Measurements from ENCODE around the gene UBAC1.

Gene UBAC1

DNA sequence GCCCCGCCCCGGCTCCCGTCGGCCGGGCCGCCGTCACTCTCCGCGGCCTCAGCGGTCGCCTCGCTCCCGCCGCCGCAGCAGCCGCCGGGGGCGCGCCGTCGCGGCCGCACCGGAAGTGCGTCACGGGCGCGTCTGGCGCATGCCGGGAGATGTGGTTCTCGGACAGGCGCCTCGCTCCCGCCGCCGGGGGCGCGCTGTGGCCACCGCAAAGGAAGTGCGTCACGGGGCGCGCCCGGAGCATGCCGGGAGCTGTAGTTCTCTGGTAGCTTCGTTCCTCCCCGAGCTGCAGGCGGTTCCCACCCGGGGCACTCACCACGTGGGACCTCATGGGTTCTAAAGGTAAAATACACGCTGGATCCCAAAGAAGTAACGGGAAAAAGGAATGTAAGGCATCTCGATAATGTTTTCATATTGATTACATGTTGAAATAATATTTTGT is at the start of gene UBAC1:
Gene UBAC1, minus strand, starts transcription at position 97 of the 439 bp plus-strand sequence. CDS start 211 bp downstream, outside the sequence.
- DNase-seq: peak; percentile 74

DNA sequence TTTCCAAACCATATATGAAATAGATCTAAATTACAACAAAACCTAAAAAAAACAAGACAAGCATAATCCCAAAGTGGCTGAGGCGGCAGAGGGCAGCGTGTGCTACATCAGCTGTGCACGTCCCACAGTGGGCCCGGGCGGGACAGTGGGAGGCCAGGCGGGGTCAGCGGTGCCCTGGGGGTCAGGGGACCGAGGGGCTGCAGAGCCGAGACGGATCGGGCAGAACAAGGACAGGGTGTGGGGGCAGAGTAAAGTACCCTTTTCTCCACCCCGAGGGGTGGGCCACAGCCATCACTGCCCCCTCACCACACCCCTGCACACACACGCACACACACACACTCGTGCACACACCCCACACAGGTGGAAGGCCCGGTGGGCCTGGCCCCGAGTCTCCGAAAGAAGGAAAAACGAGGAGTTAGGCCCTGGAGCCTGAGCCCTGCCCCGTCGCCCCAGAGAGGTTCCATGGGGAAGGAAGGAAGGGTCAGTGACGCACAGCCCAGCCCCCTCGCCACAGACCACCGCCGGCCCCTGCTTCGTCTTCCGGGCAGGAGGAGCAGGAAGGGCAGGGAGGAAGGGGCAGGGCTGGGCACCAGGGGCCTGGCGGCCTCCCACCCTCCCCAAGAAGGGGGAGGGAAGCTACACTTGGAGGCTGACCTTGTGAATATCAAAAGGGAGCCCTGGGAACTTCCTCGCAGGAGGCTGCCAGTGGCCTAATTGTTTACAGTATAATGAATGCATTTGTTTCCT is 49.6 kb upstream of the UBAC1 start:
- no peak for DNase-seq

GRCh38 chr9:136010176-136010575 is 49.0 kb upstream of the UBAC1 start:
- no peak for DNase-seq

DNA sequence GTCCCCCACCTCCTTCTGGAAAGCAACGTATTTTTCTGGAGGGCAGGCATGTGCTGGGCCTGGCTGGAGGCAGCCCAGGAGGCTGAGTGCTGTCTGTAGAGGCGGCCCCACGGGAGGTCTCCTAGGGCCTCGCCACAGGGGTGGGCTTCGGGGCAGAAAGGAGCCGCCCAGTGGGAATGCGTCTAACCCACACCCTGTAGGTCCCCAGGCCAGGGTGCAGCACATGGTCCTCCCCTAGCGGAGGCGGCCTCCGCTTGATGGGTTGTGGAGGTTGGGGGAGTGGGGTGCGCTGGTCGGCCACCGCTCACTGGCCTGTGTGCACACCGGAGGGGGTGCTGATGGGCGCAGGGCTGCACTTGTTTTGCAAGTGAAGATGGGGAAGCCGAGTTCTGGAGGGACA is 48.3 kb upstream of the UBAC1 start:
- no peak for DNase-seq

DNA sequence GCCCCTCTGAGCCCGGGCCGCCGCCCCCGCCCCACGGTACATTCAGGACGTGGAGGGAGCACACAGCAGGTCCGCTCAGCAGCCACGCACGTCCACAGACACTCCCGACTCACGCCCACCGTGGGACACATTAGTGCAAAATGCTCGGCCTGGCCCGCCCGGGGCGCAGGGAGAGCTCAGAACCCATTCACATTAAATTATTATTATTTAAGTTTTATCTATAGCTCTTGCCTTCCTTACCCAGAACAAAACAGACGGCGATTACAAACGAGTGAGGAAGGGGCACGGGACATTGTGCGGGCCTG is 47.5 kb upstream of the UBAC1 start:
- DNase-seq: no peak

DNA sequence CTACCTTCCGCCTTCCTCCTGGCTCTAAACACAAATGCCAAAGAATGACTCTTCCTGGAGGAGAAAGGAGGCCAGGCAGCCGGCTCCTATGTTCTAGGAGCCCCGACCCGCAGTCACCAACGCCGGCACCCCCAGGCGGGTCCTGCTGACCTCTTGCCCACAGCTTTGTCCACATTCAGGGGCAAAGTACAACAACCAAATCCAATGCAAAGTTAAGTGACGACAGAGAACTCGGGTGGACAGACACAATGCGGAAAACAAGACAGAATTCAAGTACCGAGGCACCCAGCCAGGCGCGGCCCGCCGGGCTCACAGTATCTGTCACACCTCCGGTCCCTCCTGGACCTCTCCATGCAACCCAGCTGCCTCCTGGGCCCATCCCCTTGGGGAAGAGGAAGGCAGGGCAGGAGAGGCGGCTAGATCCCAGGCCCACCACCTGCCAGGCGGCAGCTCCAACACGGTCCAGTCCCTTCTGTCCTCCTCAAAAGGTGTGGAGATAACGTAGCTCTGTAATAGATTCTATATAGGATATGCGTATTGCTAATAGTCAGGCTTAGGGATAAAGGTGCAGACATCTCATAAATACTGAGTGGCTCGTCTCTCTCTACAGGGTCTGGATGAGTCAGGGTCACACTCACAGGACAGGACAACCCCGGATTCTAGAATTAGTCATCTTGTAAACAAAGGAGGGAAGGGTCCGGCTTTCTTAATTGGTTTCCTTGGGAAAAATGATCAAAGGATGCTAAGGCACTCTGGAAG is 46.9 kb upstream of the UBAC1 start:
- no peak for DNase-seq

DNA sequence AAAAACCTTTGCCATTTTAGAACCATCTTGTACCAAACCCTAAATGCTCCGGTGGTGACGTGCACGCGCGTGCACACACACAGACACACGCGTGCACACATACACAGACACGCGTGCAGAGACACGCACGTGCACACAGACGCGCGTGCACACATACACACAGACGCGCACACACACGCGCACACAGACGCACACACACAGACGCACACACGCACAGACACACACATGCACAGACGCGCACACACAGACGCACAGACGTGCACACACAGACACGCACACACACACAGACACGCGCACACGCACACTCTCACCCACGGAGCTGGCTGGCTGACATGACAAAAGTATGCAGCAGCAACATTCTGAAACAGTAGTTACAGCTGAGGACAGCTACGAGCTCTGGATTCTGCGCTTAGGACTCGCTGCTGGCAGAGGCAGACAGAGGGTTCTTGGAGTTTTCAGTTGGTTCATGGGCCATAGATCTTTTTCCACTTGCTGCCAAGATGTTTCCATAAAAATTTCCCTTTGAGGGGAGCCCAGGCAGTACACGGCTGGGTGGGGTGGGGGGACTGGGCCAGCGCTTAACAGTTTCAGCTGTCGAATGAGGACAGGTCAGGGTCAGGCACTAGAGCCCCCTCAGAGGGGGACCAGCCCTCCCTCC is 46.2 kb upstream of the UBAC1 start:
- no peak for DNase-seq

DNA sequence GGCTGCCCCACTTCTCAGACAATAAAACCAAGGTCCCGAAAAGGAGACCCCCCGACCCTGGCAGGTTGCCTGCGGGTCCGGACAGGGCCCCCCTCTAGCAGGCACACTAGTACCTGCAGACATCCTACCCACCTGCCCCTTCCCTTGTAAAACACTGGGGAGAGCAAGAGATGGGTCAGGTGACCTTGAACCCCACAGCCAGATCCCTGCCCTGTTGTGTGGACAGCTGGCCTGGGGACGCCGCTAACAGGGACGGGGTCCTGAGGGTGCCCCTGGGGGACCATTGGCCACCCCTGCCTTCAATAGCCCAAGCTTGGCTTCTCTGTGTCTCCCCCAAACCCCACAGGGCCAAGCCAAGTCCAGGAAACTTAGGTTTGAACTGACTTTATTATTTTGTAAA is 45.0 kb upstream of the UBAC1 start:
- DNase-seq: no peak

DNA sequence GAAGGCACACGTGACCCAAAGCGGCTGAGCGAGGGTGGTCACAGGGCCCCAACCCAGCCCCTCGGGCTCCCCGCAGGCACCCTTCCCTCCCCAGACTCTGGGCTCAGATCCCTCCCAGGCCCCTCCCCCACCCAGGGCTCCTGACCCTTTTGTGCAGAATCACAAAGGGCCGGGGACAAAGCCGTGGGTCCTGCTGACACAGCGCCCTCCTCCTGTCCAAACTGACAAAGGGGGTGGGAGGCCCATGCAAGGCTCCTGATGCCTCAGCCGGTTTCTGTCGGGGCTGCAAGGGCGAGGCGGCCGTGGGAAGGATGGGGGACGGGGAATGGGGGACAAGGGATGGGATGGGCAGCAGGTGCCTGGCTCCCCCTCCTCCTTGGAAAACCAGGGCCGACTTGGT is 43.5 kb upstream of the UBAC1 start:
- no peak for DNase-seq

DNA sequence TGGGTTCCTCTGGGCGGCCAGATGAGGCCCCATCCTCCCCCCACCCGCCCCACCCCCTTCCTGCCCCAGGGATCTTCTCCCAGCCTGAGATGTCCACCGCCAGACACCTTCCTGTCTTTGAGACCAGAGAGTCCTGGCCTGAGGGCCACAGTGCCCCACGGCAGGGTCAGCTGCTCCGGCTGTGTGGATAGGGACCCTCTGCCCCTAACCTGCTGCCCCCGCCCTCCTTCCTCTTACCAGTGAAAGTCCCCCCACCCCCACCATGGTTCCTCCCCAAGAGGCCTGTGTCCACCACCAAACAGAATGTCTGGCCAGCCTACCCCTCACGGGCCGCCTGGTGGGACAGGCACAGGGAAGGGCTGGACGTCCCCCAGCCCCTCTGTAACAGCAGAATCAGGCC is 43.0 kb upstream of the UBAC1 start:
- DNase-seq: no peak

DNA sequence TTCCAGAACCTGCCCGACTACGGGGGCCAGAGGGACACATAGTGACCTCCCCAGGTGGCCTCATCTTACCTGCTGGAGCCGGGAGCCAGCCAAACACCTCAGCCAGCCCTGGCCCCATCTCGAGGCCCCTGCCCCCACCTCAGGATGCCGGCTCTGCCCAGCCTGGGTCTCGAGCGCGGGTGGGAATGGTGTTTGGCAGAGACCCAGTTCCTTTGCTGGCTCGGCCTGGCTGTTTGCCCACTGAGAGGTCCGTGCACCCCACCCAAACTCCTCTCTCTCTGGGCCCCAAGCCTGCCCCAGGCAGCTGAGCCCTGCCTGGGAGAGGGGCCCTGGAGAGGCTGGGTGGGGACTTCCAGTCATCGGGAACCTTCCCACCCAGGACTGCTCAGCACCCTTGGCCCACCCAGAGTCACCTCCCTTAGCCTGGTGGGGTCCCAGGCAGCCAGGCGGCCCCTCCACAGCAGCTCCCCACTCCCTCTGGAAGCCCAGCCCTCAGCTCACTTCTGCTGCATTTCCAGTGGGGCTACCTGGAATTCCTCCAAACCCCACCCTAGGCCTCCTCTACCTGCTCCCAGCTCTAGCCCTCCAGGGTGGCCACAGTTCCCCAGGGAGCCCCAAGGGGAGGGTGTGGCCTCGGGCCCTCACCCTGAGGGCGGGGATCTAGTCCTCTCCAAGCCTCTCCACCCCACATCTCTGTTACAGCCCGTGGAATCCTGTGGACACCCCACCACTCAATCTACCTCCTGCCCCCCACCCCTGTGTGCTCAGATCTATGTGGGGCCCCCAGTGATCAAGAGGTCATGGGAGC is 42.4 kb upstream of the UBAC1 start:
- no peak for DNase-seq

DNA sequence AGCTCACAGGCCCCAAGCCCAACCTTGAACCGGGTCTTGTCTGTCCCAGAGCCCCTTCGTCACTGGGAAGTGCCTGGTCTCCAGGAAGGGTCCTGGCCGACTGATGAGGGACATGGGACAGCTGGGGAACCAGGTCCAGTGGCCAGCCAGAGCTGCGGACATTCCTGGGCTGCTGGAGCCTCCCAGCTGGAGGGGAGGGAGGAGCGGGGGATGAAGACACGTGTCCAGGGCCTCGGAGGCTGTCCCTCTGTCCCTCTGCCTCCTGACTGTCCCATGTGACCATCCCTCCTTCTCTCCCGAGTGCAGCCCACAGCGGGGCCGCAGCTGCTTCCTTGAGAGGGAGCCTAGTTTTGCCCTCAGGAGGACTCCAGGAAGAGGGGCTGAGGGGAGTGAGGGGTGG is 41.7 kb upstream of the UBAC1 start:
- DNase-seq: no peak

DNA sequence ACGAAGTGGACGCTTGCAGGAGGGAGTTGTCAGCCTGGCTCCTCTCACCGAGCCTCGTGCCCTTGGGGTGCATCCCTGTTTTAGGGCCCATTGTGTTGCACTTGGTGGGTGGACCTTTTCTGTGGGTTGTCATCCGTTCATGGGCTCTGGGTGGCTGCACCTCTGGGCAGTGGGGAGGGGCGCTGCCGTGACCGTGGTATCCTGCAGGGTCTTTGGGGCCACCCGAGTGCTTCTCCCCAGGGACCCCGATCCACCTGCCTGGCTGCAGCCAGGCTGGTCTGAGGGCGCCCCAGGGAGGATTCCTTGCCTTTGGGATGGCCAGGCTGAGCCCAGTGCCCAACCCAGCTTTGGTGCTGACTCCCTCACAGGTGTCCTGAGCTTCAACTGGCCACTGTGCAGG is 41.0 kb upstream of the UBAC1 start:
- no peak for DNase-seq

DNA sequence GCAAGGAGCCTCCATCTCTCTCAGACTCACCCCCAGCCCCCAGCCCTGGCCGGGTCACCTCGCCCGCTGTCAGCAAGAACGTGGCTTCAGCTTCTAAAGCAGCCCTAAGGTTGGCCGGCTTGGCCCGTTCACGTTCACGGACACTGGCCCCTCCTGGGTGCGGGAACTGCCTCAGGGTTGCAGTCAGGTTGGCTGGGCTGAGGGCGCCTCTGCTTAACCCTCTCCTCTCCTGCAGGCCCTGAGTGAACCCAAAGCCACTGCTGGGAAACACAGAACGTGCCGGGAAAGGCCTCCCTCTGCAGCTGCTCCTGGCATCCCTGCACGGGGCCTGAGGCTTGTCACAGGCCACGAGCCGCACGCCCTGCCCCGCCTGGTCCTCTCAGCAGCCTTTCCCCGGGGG is 40.1 kb upstream of the UBAC1 start:
- DNase-seq: no peak

DNA sequence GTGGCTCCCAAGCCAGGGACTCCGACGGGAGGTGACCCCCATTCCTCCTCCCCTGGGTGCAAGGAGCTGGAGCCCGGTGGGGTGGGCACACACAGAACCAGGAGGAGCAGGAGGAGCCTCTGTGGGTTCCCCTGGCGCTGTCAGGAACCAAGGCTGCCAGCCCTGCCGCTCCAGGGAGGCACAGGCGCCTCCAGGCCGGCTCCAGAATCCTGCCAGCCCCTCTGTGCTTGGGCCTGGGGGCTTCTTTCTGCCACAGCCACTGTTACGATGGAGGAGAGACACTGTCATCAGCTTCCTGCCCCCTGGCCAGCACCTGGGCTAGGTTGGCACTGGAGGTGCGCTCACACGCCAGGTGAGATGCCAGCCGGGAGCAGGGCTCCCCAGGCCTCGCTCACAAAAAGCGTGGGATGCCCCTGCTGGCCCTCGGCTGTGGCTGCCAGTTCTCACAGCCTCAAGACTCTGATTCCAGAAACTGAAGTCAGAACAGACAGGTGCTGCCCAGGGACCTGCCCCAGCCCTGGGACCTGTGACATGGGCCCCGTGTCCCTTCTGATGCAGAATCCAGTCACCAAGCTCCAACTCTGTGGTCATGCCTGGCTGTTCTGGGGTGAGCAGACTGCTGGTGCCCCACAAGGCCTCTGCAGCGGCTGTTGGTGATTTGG is 37.4 kb upstream of the UBAC1 start:
- no peak for DNase-seq

DNA sequence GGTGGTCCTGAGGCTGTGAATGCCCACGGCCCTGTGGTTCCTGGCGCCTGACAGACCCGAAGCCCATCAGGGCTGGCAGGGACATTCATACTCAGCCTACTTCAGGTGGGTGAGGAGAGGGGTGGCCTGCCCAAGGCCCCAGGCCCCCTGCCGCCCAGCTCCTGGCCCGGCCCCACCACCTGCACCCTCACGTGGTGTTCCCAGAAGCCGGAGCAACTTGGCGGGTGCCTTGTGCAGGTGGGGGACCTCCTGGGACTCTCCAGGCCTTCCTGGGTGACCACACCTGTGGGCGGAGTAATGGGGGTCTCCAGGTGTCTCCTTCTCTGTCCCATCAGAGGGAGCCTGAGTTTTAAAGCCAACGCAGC is 36.8 kb upstream of the UBAC1 start:
- no peak for DNase-seq

- DNase-seq: no peak
Measured at GRCh38 chr9:135997090-135998015, 36.2 kb upstream of the UBAC1 start.

DNA sequence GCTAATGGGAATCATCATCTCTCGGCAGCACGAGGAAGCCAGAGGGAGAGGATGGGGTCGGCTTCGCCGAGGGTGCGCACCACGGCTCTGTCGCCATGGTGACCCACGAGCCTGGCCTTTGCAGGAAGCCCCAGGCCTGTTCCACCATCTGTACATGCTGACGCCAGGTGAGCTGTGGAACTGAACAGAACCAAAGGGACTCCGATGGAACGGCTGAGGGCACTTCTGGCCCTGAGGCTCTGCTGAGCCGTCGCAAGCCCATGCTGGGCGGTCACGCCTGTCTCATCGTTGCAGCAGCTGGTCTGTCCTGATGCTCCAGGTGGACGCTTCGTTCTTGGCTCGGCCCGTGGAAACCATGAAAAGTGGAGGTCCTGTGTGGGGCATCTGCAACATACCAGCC is 34.6 kb upstream of the UBAC1 start:
- no peak for DNase-seq

- DNase-seq: no peak
Measured at GRCh38 chr9:135994501-135995192, 33.5 kb upstream of the UBAC1 start.

GRCh38 chr9:135993765-135994500 is 32.8 kb upstream of the UBAC1 start:
- no peak for DNase-seq
